GM23338 (cell line): ENCODE results near the gene RHOBTB3. TPM values are rescaled to one million over a fixed set of nuclear protein-coding genes. Genes with fewer than 3 reads are reported as not detected.
A peak's percentile ranks its signal among the peaks of the same experiment; 100 is the strongest.

Experiments
- ATAC-seq: fragments of 200-7000 bp; cut with Tn5 transposase; 3 replicates; pipeline ENCODE4 v1.9.1; 2020
- DNase-seq: peaks from one replicate; pipeline ENCODE4 v3.0.0-alpha.2; 2015; ENCODE audit warnings: low spot score
- H2AFZ ChIP-seq: fragments of 200-600 bp; sonication (generic); 2 replicates; pipeline ENCODE4 v1.8.0; 2016; ENCODE audit warnings: antibody characterized with exemption, mild to moderate bottlenecking, moderate library complexity
- H3F3A ChIP-seq: fragments of 200-600 bp; sonication (generic); replicated peaks from 2 replicates; pipeline ENCODE4 v1.8.0; 2017; ENCODE audit warnings: antibody characterized with exemption, mixed run types, low read depth
- H3K27ac ChIP-seq: fragments of 200-600 bp; sonication (generic); 2 replicates; pipeline ENCODE4 v1.6.1; 2016; ENCODE audit warnings: low read depth
- H3K27me3 ChIP-seq: fragments of 200-600 bp; sonication (generic); 2 replicates; pipeline ENCODE4 v1.8.0; 2016; ENCODE audit warnings: mild to moderate bottlenecking, mixed run types, moderate library complexity; ENCODE audit not compliant: insufficient read depth
- H3K36me3 ChIP-seq: fragments of 200-600 bp; sonication (generic); 2 replicates; pipeline ENCODE4 v1.8.0; 2016; ENCODE audit warnings: mild to moderate bottlenecking; ENCODE audit not compliant: insufficient read depth
- H3K4me1 ChIP-seq: fragments of 200-600 bp; sonication (generic); 2 replicates; pipeline ENCODE4 v1.8.0; 2016; ENCODE audit warnings: mild to moderate bottlenecking, moderate library complexity; ENCODE audit not compliant: insufficient read depth
- H3K4me2 ChIP-seq: fragments of 200-600 bp; sonication (generic); 2 replicates; pipeline ENCODE4 v1.7.1; 2017; ENCODE audit warnings: mixed run types
- H3K4me3 ChIP-seq: fragments of 200-600 bp; sonication (generic); 2 replicates; pipeline ENCODE4 v1.6.1; 2016; ENCODE audit warnings: mixed run types
- H3K79me2 ChIP-seq: fragments of 200-600 bp; sonication (generic); replicated peaks from 2 replicates; pipeline ENCODE4 v1.8.0; 2017; ENCODE audit warnings: mild to moderate bottlenecking; ENCODE audit not compliant: insufficient read depth
- H3K9me2 ChIP-seq: fragments of 200-600 bp; sonication (generic); 2 replicates; pipeline ENCODE4 v1.8.0; 2017; ENCODE audit not compliant: insufficient read depth
- H4K20me1 ChIP-seq: fragments of 200-600 bp; sonication (generic); replicated peaks from 2 replicates; pipeline ENCODE4 v1.8.0; 2017; ENCODE audit warnings: mild to moderate bottlenecking; ENCODE audit not compliant: insufficient read depth
- H3K27ac Mint-ChIP-seq: 2 replicates; pipeline ENCODE4 v1.8.0; 2020; ENCODE audit warnings: inconsistent platforms, mild to moderate bottlenecking, moderate library complexity, mixed read lengths
- H3K27me3 Mint-ChIP-seq: 3 replicates; pipeline ENCODE4 v1.8.0; 2022; ENCODE audit warnings: low read depth, mild to moderate bottlenecking, moderate library complexity, mixed read lengths, inconsistent platforms; ENCODE audit not compliant: insufficient read depth, poor library complexity
- H3K36me3 Mint-ChIP-seq: 3 replicates; pipeline ENCODE4 v1.8.0; 2021; ENCODE audit warnings: low read depth, mild to moderate bottlenecking, inconsistent platforms, moderate library complexity, mixed read lengths
- H3K4me1 Mint-ChIP-seq: 3 replicates; pipeline ENCODE4 v1.8.0; 2020; ENCODE audit warnings: mild to moderate bottlenecking, inconsistent platforms, mixed read lengths
- H3K4me3 Mint-ChIP-seq: 3 replicates; pipeline ENCODE4 v1.8.0; 2021; ENCODE audit warnings: moderate library complexity, mild to moderate bottlenecking, inconsistent platforms, mixed read lengths
- H3K9me3 Mint-ChIP-seq: 3 replicates; pipeline ENCODE4 v1.8.0; 2020; ENCODE audit warnings: moderate library complexity, mild to moderate bottlenecking, inconsistent platforms, mixed read lengths
- CREB1 ChIP-seq: fragments of 250-450 bp; sonication (Bioruptor Pico); IDR thresholded peaks from 2 replicates; pipeline ENCODE4 v1.5.0; 2020; ENCODE audit warnings: low read depth, mild to moderate bottlenecking, moderate library complexity
- CTCF ChIP-seq, 2 experiments: fragments of 200-600 bp in 1 of 2; sonication (generic) in 1 of 2; conservative IDR thresholded peaks; 2 replicates each; pipeline versions ENCODE4 v1.5.1 to v1.6.1; 2016 to 2017; ENCODE audit warnings: antibody characterized with exemption in 2 of 2, low read depth in 2 of 2, mild to moderate bottlenecking in 2 of 2, moderate library complexity in 1 of 2
- ETS1 ChIP-seq: IDR thresholded peaks from 2 replicates; pipeline ENCODE4 v1.6.1; 2016; ENCODE audit warnings: antibody characterized with exemption
- EZH2 ChIP-seq: fragments of 200-600 bp; sonication (generic); IDR thresholded peaks from one replicate; pipeline ENCODE4 v1.8.0; 2017; ENCODE audit warnings: antibody characterized with exemption, mild to moderate bottlenecking, low read depth; ENCODE audit not compliant: unreplicated experiment
- EZH2phosphoT487 ChIP-seq: fragments of 200-600 bp; sonication (generic); IDR thresholded peaks from one replicate; pipeline ENCODE4 v1.8.1; 2018; ENCODE audit warnings: antibody characterized with exemption; ENCODE audit not compliant: unreplicated experiment
- JUNB ChIP-seq: IDR thresholded peaks from one replicate; pipeline ENCODE4 v1.6.1; 2016; ENCODE audit warnings: antibody characterized with exemption; ENCODE audit not compliant: unreplicated experiment
- NANOG ChIP-seq: IDR thresholded peaks from 2 replicates; pipeline ENCODE4 v1.6.1; 2016; ENCODE audit warnings: antibody characterized with exemption, borderline replicate concordance
- POLR2AphosphoS5 ChIP-seq: IDR thresholded peaks from 2 replicates; pipeline ENCODE4 v1.6.1; 2016; ENCODE audit warnings: antibody characterized with exemption, low read depth
- REST ChIP-seq: IDR thresholded peaks from one replicate; pipeline ENCODE4 v1.6.1; 2018; ENCODE audit warnings: antibody characterized with exemption; ENCODE audit not compliant: unreplicated experiment
- STAT1 ChIP-seq: IDR thresholded peaks from one replicate; pipeline ENCODE4 v1.6.1; 2016; ENCODE audit warnings: antibody characterized with exemption; ENCODE audit not compliant: unreplicated experiment
- ZNF114 ChIP-seq: fragments of 250-450 bp; sonication (Bioruptor Pico); IDR thresholded peaks from 2 replicates; pipeline ENCODE4 v1.5.0; 2020; ENCODE audit warnings: mild to moderate bottlenecking, moderate library complexity
- ZNF331 ChIP-seq: fragments of 250-450 bp; sonication (Bioruptor Pico); IDR thresholded peaks from 2 replicates; pipeline ENCODE4 v1.5.0; 2020; ENCODE audit warnings: low read depth, mild to moderate bottlenecking, moderate library complexity
- ZNF462 ChIP-seq: fragments of 250-450 bp; sonication (Bioruptor Pico); IDR thresholded peaks from 2 replicates; pipeline ENCODE4 v1.5.0; 2020; ENCODE audit warnings: mild to moderate bottlenecking, moderate library complexity
- long read RNA-seq: library from polyadenylated mRNA; unstranded; transcript quantifications from one replicate; pipeline ENCODE4 v2.0.0, GENCODE V29; 2020; ENCODE audit not compliant: unreplicated experiment
- polyA plus RNA-seq: library from polyadenylated mRNA; unstranded; fragments of >200 nt; fragmentation: Nextera tagmentation; extraction: Ambion mirVana; gene quantifications from 2 replicates; pipeline ENCODE4 v1.2.1, GENCODE V29; 2016
- total RNA-seq: library from RNA; depleted of rRNA; stranded (reverse); fragments of >200 nt; shearing (Covaris generic); gene quantifications from 2 replicates; pipeline ENCODE4 v1.2.3, GENCODE V29; 2014; rRNA removed

RHOBTB3 gene
- total RNA-seq (8.8 and 10.0 TPM in 2 replicates), polyA plus RNA-seq (13.4 and 15.7 TPM in 2 replicates)
- long read RNA-seq, full-length matches to known transcripts = 2 of 11 reads
- long read RNA-seq, partial matches to known transcripts = 7 of 11 reads
- long read RNA-seq, other reads (novel, unspliced or antisense) = 2 of 11 reads

GRCh38 chr5:95730730-95731570 is at the start of gene RHOBTB3:
RHOBTB3 (plus strand) TSS chr5:95731336; CDS start chr5:95731683, 347 bp downstream.
- Histone ChIP-seq H3K79me2 (no peaks in the 10 kb centered on the region), H3K9me2 (no peaks in the 10 kb centered on the region), H3K4me1 (peaks cover 29% of the 10 kb centered on the region), H3K4me3 (peak within 1 kb of the TSS; percentile 62), H2AFZ (peak within 1 kb of the TSS; percentile 94), H4K20me1 (no peaks in the 10 kb centered on the region; the same call in 1 of the 2 replicates), H3K4me2 (peak within 1 kb of the TSS; percentile 92), H3K36me3 (no peaks in the 10 kb centered on the region), H3K27ac (no peak within 1 kb of the TSS), H3F3A (no peaks in the 10 kb centered on the region), H3K27me3 (peaks cover 78% of the 10 kb centered on the region)
- DNase-seq (peak; percentile 89), ATAC-seq (peak; percentile 86)
- peak within 1 kb of the TSS; percentile 87 for H3K4me3 Mint-ChIP-seq
- H3K27ac Mint-ChIP-seq = no peak within 1 kb of the TSS
- no peak for TF ChIP-seq JUNB
- TF ChIP-seq NANOG = no peak
- no peak for TF ChIP-seq REST
- no peak for TF ChIP-seq CTCF (conservative IDR thresholded peaks at IDR 0.05; ENCODE audit: low read depth in 2 of 2)
- TF ChIP-seq POLR2AphosphoS5 = no peak
- no peak for TF ChIP-seq EZH2phosphoT487
- no peak for TF ChIP-seq ZNF331 (CRISPR knock-in tag)
- TF ChIP-seq ZNF114 = no peak
- no peak for TF ChIP-seq ETS1
- TF ChIP-seq CREB1 (CRISPR knock-in tag) = no peak
- no peak for TF ChIP-seq STAT1
- TF ChIP-seq EZH2 = no peak
- TF ChIP-seq ZNF462 (CRISPR knock-in tag) = no peak
- no peaks in the 10 kb centered on the region for H3K9me3 Mint-ChIP-seq
- H3K27me3 Mint-ChIP-seq = peaks cover 18% of the 10 kb centered on the region
- H3K36me3 Mint-ChIP-seq = no peaks in the 10 kb centered on the region
- H3K4me1 Mint-ChIP-seq = peaks cover 49% of the 10 kb centered on the region
